OCI-M1 (cell line): ENCODE measurements around the gene CCDC51.
A peak's percentile ranks its signal among the peaks of the same experiment; 100 is the strongest.

Source experiments
- DNase-seq: peaks from one replicate; lab custom pipeline; 2025; lab: John Stamatoyannopoulos, UW

CCDC51 gene

DNA sequence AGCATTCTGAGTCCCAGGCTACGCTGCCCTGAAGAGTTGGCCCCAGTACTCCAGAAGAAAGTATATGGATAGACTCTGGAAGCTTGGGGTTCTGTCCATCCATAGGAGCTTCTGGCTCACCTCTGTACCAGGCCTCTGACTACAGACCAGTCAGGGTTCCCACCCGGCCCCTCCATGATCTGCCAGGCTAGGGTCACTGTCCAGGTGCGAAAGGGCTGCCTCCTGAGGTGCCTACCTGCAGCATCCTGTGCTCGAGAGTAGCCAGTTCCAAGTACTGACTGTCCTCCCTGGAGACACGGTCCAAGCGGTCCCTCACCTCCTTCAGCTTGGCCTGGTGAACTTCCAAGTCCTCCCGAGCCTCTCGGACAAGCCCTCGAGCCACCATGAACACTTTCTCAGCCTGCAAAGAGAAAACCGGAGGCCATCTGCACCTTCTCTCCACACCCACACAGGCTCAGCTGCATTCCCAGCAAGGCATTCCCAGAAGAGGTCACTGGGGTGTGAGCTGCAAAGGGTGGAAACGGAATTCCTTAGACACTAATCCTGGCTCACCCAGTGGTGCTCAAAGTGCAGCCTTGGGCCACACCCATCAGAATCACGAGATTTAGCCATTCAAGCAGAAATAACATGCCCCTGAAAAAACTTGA is 6.3 kb downstream of the CCDC51 start:
- DNase-seq = no peak

DNA sequence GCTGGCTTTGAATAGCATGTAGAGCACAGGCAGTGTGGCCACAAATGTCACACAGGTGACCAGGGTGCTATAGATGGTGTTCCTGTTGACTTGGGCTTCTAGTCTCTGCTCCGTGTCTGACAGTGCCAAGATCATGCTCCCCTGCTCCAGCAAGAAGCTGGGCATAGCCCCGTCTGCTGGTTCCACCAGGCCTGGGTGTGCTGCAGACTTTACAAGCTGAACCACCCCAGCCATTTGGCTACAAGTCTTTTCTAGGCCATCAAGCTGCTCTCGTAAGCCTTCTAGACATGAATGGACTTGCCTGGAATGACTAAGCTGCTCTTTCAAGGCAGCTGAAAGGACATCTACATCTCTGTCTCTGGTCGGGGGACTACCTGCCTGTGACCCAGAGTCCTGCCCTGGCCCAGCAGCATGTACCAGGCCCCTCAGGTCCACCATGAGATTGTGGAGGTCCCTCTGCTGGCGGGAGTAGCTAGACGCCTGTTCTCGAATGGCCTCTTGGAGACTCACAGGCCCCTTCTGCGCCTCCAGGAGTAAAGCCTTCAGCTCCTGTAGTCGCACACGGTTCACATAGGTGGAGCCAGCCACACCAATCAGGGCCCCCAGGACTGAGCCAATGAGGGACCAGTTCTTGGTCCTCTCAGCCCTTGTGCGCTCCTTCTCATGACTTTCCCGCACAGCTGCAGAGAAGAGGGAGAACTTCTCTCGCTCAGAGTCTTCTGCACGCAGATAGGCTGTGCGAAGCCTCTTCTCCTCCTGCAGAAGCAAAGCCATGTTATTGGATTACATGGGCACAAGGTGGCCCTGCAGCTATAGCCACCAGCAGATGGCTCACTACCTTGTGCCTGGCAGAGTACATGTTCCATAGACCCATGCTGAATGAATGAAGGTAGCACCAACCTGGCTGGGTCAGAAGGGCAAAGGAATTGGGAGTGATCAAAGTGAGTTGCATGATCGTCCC is 7.2 kb downstream of the CCDC51 start:
- DNase-seq = no peak

DNA sequence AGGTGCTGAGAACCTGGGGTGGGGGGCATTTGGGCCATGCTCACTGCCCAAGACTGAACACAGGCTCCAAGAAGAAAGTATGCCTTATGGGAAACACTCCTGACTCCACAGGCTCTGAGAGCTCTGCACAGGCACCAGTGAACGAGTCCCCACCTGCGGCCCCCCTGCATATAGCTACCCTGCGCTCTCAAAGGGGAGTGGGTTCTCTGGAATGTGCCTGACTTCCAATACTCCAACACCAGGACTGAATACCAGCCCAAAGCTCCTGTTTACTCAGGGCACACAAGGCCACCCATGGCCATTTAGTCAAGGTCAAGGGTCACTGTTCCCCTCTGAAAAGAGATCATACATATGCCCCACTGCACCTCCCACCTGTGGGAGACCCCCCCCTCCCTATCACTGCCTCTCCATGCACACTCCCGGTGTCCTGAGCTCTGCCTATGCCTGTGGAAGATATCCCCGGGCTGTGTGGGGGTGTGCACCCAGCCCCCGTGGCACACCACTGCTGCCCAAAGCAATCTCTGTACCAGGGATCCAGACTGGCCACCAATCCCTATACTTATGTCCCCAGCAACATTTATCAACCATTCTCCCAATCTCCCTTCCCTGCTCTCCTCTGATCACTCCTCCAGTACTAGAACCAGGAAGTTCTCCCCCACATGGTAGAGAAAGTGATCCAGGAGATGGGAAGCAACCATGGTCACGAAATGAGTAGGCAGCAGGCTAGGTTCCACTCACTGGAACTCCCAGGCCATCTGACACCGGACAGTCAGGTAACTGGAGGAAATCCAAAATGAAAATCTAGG is 8.5 kb downstream of the CCDC51 start:
- no peak for DNase-seq

DNA sequence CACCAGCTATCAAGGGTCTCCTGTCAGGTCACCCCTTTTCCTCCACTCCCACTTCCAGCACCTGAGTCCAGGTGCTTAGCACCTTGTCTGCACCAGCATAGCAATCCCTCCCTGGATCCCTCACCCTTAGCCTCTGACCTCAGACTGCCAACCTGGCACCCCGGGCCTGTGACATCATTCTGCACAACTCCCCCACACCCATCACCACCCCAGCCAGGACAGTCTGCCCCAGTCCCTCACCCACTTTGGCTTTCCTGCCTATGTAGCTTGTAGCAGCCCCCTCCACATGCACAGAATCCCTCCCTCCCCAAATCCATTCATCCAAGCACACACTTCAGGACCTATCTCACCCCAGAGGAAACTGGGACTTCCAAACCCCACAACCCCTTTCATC is 9.2 kb downstream of the CCDC51 start:
- no peak for DNase-seq

DNA sequence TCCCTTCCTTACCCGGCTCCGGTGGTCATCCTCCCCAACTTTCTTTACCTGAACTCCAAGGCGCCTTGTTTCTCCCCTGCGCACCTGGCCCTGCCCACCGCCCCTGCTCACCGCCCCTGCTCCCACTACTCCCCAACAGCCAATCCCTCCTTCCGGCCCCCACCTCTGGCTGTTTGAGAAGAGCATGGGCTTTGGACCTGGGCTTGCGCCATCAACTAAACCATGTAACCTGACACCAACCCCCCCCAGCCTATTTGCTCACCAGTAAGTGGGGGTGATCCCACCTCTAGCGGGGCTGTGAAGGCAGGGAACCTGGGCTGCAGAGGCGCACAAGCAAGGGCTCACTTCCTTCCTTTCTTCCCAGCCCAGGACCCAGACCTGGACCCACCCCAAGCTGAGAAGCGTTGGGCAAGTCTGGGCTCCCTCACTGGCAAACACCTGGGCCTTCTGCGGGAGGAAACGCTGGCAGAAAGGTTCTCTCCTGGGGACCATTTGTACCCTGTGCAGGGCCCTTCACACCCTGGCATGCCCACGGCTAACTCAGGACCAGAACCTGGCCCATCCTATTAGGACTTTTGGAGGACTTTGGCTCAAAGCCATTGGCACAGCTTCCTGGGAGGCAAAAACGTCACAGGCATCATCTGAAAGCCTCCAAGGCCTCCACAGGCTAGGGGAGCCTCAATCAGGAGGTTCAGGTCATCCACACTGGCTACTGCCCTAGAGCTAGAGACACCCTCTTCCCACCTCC is 9.8 kb downstream of the CCDC51 start, which contains the start of gene PLXNB1:
PLXNB1 (minus strand) TSS at position 127 of the 748 bp plus-strand sequence. CDS start 5,475 bp downstream, outside the sequence.
- DNase-seq = no peak

DNA sequence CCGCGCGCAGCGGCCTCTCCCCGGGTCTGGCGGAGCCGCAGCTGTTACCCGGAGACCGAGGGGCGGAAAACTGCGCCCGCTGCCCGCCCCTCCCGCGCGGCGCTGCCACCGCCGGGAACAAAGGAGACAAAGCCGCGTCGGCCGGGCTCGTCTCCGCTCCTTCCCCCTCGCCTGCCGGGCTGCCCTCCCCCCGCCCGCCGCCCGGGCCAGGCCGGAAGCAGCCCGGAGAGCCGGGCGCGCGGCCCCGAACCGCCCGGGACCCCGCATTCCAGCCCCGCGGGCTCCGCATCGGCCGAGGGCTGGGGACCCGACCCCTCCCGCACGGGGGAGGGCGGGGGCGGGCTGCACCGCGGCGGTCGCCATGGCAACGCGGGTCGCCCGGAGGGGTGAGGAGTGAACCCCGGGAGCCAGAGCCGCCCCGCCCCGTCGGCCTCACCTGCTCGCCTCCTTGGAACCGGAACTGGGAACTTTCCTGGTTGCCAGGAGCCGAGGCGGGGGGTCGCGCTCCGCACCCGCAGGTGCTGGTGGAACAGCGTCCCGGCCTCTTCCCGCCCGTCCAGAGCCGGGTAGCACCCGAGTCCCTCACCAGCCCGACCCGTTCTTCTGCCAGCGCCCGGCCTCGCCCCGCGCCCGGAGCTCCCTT is 10.5 kb downstream of the CCDC51 start:
- DNase-seq = peak; percentile 19

DNA sequence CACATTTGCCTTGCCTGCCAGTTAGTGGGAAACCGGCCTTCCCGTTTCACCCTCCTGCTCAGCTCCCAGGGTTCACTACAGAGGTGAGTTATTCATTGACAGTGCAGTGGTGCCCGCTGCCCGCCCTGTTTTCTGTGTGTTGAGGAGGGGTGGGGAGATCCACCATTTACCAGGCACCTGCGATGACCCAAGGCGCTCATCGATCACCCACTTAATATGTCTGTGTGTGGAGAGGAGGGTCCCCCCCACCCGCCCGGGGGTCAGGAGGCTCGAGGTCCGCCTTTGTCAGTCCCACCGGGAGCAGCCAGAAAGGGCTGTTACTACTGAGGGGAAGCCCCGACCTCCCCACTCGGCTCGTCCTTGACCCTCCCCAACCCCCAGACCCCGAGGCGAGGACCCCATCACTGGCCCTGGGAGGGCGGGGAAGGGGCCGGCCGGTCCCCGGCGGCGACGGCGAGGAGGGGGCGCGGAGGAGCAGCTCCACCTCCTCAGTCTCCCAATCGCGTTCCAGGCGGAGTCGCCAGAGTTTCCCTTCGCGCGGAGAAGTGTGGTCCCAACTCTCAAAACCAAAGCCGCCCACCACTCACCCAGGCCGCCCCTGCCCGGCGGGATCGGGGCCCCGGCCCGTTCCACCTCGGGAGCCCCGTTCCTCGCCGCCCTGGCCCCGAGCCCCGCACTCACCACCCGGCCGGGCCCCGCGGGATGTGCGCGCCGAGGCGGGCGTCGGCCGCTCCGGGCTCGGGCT is 11.2 kb downstream of the CCDC51 start:
- no peak for DNase-seq

DNA sequence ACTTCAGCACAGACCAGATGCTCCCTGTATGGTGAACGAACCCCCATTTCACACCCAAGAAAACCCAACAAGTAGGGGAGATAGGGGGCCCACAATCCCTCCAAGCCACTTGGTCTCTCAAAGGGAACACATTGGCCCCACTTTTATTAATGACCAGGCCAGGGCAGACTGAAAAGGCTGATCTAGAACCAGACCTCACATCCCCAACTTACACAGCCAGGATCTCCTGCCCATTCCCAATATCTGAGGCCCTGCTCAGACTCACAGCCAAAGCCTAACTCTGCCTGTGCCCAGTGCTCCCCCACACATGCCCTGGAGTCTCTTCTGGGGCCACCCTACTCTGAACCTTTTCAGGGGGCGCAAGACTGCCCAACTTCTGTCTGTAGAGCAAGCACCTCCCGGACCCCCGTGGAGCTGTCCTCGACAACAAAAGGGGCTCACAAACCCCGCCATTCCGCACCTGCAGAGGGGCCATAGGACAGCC is 11.8 kb downstream of the CCDC51 start:
- no peak for DNase-seq

DNA sequence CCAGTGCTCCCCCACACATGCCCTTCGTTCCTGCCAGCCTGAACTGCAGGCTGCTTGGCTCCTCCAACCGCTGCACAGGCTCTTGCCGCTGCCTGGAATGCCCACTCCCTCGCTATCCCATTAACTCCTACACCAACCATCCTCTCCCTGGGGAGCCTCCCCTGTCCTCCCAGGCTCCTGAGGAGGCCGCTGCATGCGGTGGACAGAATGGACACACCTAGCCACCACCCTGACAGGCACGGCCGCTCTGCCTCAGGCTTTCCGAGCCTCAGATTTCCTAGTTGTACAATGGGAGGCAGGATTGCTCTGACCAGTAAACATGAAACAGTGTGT is 12.3 kb downstream of the CCDC51 start:
- DNase-seq = no peak

DNA sequence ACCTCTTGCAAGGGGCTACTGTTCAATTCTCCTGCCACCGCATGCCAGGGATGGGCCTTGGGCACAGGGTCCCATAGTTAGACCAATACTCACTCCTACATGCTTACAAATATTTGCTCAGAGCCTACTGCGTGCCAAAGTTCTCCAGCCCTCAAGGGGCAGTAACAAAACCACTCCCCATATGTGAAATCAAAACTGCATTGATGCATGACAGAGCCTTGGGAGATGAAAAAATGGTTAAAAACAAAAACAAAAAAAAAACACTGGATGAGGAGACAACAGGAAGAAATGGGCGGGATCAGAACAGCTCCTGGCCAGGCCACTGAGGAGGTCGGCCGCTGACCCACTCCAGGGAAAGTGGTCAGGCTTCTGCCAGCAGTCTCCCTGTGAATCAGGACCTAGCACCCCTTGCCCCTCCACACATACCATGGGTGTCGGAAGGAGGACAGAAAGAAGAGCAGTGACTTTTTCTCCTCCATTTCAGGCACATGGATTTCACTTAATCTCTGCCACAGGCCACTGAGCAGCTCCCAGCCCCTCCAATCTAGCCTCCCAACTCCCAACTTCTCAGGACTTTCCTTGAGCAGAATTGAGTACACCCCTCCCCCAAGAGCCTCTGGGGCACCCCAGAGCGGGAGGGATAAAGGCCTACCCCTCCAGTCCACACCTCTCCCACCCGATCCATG is 12.8 kb downstream of the CCDC51 start:
- no peak for DNase-seq

DNA sequence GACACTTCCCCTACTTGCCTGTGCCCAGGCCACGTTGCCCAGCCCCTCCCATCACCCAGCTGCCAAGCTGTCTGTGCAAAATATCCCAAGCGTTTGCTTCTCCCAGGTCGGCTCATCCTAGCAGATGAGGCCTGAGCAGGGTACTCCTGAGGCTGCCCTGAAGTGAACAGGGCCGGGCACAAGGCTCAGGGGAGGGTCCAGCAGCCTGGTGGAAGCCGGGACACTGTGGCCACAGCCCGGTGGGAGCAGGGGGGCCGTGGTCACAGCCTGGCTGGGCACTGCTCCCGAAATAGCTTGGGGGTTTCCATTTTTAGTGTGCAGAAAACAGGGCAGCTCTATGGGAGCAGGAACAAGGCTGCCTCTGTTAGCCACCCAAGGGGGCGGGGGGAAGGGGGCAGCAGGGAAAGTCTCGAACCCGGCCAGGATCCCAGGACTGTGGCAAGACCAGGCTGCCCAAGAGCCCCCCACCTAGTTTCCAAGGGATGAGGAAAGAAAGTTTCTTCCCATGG is 13.5 kb downstream of the CCDC51 start:
- DNase-seq = no peak

DNA sequence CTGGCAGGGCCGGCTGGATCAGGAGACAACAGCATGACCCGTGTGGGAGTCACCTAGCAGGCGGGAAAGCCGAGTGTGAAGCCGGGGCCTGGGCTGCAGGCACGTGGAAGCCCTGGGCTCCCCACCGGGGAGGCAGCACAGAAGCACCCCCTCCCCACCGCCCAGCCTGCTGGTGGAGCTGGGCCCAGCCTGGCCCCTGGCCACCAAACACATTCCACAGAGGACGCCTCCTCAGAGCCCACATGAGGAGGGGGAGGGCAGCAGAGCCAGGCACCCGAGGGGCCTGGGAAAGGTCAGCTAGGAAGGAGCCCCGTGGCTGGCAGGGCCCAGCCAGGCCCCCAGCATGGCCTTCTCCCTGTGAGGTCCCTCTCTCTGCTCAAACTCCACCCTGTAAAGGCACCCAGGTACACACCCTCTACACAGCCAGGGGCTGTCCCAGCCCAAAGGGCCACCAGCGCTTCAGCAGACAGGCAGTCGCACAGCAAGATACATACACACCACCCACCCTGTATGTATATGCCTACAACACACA is 14.6 kb downstream of the CCDC51 start:
- DNase-seq = no peak

DNA sequence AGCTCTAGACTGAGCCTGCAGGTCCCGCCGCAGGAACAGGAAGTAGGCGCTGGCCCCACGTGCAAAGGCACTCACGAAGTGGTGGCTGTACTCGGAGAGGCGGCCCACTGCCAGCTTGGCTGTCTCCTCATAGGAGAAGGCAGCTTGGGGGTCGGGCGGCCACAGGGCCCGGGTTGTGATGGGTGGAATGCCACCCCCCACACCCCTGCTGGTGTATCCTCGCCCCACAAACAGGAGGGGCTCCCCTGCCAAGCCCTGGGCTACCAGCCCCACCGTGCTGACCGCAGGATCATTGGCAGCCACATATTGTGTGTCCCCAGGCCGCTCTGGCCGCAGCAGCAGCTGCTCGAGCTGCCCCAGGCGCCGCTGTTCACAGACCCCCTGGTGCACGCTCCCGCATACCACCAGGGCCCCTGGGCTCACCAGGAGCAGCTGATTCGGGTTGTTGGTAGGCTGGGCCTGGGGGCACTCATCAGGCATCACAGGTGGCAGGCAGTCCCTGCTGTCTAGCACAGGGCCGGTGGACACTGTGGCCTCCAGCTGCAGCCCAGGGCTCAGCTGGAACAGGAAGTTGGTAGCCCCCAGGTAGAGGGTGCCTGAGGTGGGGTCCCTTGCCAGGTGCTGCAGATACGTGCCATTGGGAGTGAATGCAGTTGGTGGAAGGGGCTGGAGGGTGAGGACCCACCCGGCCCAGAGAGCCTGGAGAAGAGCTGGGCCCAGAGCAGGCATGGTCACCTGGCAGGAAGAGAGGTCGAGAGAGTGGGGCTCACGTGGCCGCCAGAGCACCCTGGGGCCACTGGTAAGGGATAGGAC is 15.8 kb downstream of the CCDC51 start:
- no peak for DNase-seq

DNA sequence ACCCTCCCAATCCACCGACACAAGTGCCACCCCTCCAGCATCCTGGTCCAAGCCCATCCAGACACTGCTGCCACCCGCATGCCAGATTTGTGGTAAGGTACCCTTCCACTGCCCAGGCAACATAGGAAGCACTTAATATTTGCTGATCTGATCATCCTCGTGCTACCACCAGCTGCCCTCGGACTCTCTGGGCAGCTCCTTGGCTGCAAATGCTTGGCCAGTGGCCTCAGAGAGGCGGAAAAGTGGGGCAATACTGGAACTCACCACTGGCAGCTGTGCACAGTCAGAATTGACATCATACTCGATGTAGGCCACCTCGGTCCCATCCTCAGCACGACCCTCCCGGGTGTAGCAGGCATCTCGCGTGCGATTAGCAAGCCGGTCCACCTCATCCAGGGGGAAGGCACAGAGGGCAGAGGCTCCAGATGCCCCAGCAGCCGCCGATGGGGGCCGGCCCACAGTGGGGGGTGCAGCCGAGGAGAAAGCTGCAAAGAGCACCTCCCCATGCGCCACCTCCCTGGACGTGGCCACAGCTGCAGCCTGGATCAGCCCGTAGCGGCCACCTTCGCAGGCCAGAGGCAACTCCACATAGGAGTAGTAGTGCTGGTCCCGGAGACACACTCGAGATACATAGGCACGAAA is 16.6 kb downstream of the CCDC51 start:
- no peak for DNase-seq

DNA sequence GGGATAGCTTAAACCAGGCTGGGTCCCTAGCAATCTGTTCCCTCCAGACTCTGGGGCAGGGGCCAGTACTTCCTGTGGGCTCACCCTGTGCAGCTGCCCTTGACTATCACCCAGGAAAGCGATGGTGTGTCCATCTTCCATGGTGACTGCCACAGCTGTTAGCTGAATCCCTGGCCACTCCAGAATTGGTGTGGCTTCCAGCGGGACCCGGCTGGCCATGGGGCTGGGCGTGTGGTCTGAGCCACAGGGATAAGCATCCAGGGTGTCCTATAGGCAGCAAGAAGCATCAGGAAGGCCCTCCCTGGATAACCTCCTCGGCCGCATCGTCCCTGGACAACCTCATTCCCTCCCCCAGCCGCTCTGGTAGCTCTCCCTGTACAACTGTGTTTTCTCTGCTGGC is 17.2 kb downstream of the CCDC51 start:
- DNase-seq = no peak

DNA sequence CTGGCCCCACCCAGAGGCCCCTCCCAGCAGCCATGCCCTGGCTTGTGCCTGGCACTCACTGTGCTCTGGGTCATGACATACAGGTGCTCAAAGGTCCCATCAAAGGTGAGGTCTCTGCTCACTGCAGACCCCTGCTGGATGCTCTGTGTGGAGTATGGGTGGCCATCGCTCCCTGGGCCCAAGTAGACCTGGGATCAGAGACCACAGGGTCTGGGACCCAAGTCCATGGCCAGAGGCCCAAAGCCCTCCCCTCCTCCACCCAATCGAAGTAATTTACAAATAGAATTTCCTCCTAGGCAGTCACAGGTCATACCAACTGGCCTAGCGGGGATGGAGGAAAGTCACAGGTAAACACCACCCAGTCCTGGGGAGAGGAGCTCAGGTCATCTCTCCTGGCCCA is 17.6 kb downstream of the CCDC51 start:
- no peak for DNase-seq

DNA sequence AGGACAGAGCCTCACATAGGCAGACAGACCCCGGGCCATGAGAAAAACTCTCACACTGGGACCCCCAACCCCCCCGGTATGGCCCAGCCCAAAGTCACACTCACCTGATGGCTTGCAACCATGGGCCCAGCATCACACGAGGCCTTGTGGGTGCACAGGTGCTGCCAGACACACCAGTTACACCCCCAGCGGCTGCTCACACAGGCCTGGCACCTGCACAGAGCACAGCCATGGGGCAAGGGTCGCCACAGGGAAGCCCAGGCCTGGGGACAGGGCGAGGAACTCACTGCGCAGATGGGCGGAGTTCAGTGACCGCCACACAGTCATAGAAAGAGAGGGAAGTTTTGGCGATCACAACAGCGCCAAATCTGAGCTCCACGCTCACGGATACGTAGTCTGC is 19.4 kb downstream of the CCDC51 start:
- no peak for DNase-seq

DNA sequence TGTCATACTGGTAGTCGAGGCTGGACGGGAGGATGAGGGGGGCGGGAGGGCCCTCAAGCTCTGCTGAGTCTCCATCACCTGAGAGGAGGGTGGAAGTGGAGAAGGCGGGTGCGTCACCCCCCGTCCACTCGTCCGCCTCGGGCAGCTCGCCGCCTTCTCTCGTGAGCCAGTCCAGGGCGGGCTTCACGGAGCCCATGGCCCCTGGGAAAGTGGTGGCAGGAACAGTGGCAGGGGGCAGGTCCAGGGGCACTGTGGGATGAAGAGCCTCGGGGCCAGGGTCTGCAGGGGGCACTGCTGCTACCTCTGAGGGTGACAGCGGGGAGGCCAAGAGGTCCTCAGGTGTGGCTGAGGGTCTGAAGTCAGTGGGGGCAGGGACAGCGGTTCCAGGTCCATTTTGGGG is 20.3 kb downstream of the CCDC51 start:
- no peak for DNase-seq
